HepG2 (cell line): ENCODE measurements around the gene ELOVL7. TPM values are rescaled to one million over a fixed set of nuclear protein-coding genes. Genes with fewer than 3 reads are reported as not detected.

Source experiments
- CREM ChIP-seq, 2 experiments: sonication (generic) in 1 of 2; formaldehyde crosslinking in 1 of 2; IDR thresholded peaks; 2 replicates each; pipeline versions ENCODE4 v1.4.0 to v1.6.1; 2016 to 2020; ENCODE audit warnings: antibody characterized with exemption in 1 of 2, mild to moderate bottlenecking in 1 of 2, missing genetic modification reagents in 1 of 2
- FUBP1 ChIP-seq: sonication (generic); formaldehyde crosslinking; IDR thresholded peaks from 2 replicates; pipeline ENCODE4 v1.5.1; 2020; ENCODE audit warnings: missing genetic modification reagents, mild to moderate bottlenecking, borderline replicate concordance
- GLMP ChIP-seq: sonication (generic); formaldehyde crosslinking; IDR thresholded peaks from 2 replicates; pipeline ENCODE4 v1.9.0; 2021; ENCODE audit warnings: missing genetic modification reagents, mild to moderate bottlenecking, borderline replicate concordance
- HMG20A ChIP-seq: IDR thresholded peaks from 2 replicates; pipeline ENCODE4 v1.6.1; 2016; ENCODE audit warnings: borderline replicate concordance
- PBX2 ChIP-seq: IDR thresholded peaks from 2 replicates; pipeline ENCODE4 v1.6.1; 2016; ENCODE audit warnings: control low read depth
- PPARG ChIP-seq: conservative IDR thresholded peaks from 2 replicates; pipeline ENCODE4 v1.6.1; 2016; ENCODE audit warnings: missing biosample characterization, missing genetic modification reagents
- RXRB ChIP-seq: IDR thresholded peaks from 2 replicates; pipeline ENCODE4 v1.6.1; 2016; ENCODE audit warnings: borderline replicate concordance, missing genetic modification reagents, missing compliant biosample characterization
- SOX6 ChIP-seq, 2 experiments: fragments of 450-650 bp in 1 of 2; sonication (generic) in 1 of 2; formaldehyde crosslinking in 1 of 2; IDR thresholded peaks; 2 replicates each; pipeline versions ENCODE4 v1.4.0 to v1.6.1; 2017 to 2020; ENCODE audit warnings: antibody characterized with exemption in 1 of 2, mild to moderate bottlenecking in 1 of 2, missing genetic modification reagents in 1 of 2
- ZNF274 ChIP-seq: sonication (generic); formaldehyde crosslinking; IDR thresholded peaks from 2 replicates; pipeline ENCODE4 v1.5.1; 2020; ENCODE audit warnings: mild to moderate bottlenecking, missing genetic modification reagents
- polyA plus RNA-seq, 8 experiments: library from polyadenylated mRNA; depleted of rRNA in 3 of 8; stranded (reverse) in 7 of 8; unstranded in 1 of 8; fragments of >200 nt; fragmentation: Illumina TruSeq in 4 of 8; extraction: Trizol in 4 of 8; gene quantifications; 2 replicates each; pipeline versions ENCODE4 v1.2.1 to v1.2.3, GENCODE V29; 2011 to 2016; ENCODE audit warnings: low read depth in 4 of 8, missing spikeins in 1 of 8, mixed read lengths in 1 of 8; ENCODE audit not compliant: insufficient read depth in 1 of 8
- total RNA-seq, 5 experiments: library from RNA; depleted of rRNA; stranded (reverse); fragments of >200 nt; fragmentation: Illumina TruSeq; extraction: Trizol; gene quantifications; 2 replicates each; pipeline ENCODE4 v1.2.3, GENCODE V29; 2016; ENCODE audit warnings: low read depth in 1 of 5

Gene ELOVL7
- total and polyA plus RNA-seq, 2 of the 13 experiments (the other 11 are each of a cell fraction or from before 2014, with no cell fraction given): 4.5 to 7.3 TPM

GRCh38 chr5:60886158-60886557 is 42.1 kb upstream of the ELOVL7 start (continued):
- TF ChIP-seq GLMP (CRISPR knock-in tag) (no peak), CREM (IDR thresholded peaks at IDR 0.05) (peak; percentile 29; the same call in 1 of the 2 replicates), CREM (CRISPR knock-in tag; IDR thresholded peaks at IDR 0.05) (no peak), RXRB (CRISPR knock-in tag) (peak; percentile 49), SOX6 (IDR thresholded peaks at IDR 0.05) (no peak), SOX6 (CRISPR knock-in tag; IDR thresholded peaks at IDR 0.05) (peak; percentile 72), ZNF274 (no peak), PBX2 (CRISPR knock-in tag) (peak; percentile 51; the same call in 1 of the 2 replicates), HMG20A (peak; percentile 59; the same call in 1 of the 2 replicates), FUBP1 (CRISPR knock-in tag) (no peak), PPARG (CRISPR knock-in tag) (peak; percentile 49; the same call in 1 of the 2 replicates)
